ENCODE data around the gene SEM1. TPM values are rescaled to one million over a fixed set of nuclear protein-coding genes. Genes with fewer than 3 reads are reported as not detected.

Gene SEM1
- total RNA-seq, 1 donor from 2014 or later: 50.8 TPM

GRCh38 chr7:96738705-96739104, 29.1 kb upstream of the SEM1 start:
- H3K36me3 ChIP-seq (ENCODE audit: insufficient read depth, low read length): no peaks in the 10 kb centered on the region
- H3K79me2 ChIP-seq (ENCODE audit: insufficient read depth, low read length): no peaks in the 10 kb centered on the region
- H3K4me1 ChIP-seq (ENCODE audit: insufficient read depth, low read length): no peaks in the 10 kb centered on the region
- no peak overlapping the region for H3K4me3 Mint-ChIP-seq (ENCODE audit: unreplicated experiment)
- no peak overlapping the region for H3K4me3 ChIP-seq (ENCODE audit: insufficient read depth, low read depth, low read length)
- no peaks in the 10 kb centered on the region for H4K20me1 ChIP-seq (ENCODE audit: insufficient read depth, low read length)
- no peaks in the 10 kb centered on the region for H3K9me3 ChIP-seq (ENCODE audit: insufficient read depth, low read depth, low read length)
- TF ChIP-seq, protein P1, sequence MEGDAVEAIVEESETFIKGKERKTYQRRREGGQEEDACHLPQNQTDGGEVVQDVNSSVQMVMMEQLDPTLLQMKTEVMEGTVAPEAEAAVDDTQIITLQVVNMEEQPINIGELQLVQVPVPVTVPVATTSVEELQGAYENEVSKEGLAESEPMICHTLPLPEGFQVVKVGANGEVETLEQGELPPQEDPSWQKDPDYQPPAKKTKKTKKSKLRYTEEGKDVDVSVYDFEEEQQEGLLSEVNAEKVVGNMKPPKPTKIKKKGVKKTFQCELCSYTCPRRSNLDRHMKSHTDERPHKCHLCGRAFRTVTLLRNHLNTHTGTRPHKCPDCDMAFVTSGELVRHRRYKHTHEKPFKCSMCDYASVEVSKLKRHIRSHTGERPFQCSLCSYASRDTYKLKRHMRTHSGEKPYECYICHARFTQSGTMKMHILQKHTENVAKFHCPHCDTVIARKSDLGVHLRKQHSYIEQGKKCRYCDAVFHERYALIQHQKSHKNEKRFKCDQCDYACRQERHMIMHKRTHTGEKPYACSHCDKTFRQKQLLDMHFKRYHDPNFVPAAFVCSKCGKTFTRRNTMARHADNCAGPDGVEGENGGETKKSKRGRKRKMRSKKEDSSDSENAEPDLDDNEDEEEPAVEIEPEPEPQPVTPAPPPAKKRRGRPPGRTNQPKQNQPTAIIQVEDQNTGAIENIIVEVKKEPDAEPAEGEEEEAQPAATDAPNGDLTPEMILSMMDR (IDR thresholded peaks at IDR 0.05; ENCODE audit: insufficient read depth, low read depth, low read length): no peak
- no peak for TF ChIP-seq EZH2 (IDR thresholded peaks at IDR 0.05; ENCODE audit: insufficient read depth, low read length)
- H3K4me2 ChIP-seq (ENCODE audit: low read length): no peak overlapping the region
- no peaks in the 10 kb centered on the region for H3K9me3 Mint-ChIP-seq (ENCODE audit: unreplicated experiment)
- no peaks in the 10 kb centered on the region for H3K27me3 ChIP-seq (ENCODE audit: insufficient read depth, low read length)
- H3K27ac Mint-ChIP-seq (ENCODE audit: unreplicated experiment): no peak overlapping the region
- no peak overlapping the region for H3K27ac ChIP-seq (ENCODE audit: low read depth, low read length)
- FAIRE-seq (no peak), DNase-seq (ENCODE audit: low read depth) (no peak)
- H3K27me3 Mint-ChIP-seq (ENCODE audit: low read depth, unreplicated experiment): peaks cover 10% of the 10 kb centered on the region
- H3K36me3 Mint-ChIP-seq (ENCODE audit: low read depth, unreplicated experiment): no peaks in the 10 kb centered on the region
- H3K9ac ChIP-seq (ENCODE audit: low read length): no peak overlapping the region
- no peaks in the 10 kb centered on the region for H3K4me1 Mint-ChIP-seq (ENCODE audit: low read depth, unreplicated experiment)
- no peak overlapping the region for H2AFZ ChIP-seq (ENCODE audit: low read depth, low read length)

- H3K36me3 Mint-ChIP-seq (ENCODE audit: low read depth, unreplicated experiment): no peaks in the 10 kb centered on the region
- FAIRE-seq (no peak), DNase-seq (ENCODE audit: low read depth) (no peak)
- H3K4me2 ChIP-seq (ENCODE audit: low read length): no peak overlapping the region
- H3K4me3 ChIP-seq (ENCODE audit: insufficient read depth, low read depth, low read length): no peak overlapping the region
- no peaks in the 10 kb centered on the region for H4K20me1 ChIP-seq (ENCODE audit: insufficient read depth, low read length)
- H3K9me3 ChIP-seq (ENCODE audit: insufficient read depth, low read depth, low read length): no peaks in the 10 kb centered on the region
- H3K36me3 ChIP-seq (ENCODE audit: insufficient read depth, low read length): no peaks in the 10 kb centered on the region
- no peaks in the 10 kb centered on the region for H3K79me2 ChIP-seq (ENCODE audit: insufficient read depth, low read length)
- peaks cover 10% of the 10 kb centered on the region for H3K27me3 Mint-ChIP-seq (ENCODE audit: low read depth, unreplicated experiment)
- H3K27ac Mint-ChIP-seq (ENCODE audit: unreplicated experiment): no peak overlapping the region
- no peaks in the 10 kb centered on the region for H3K27me3 ChIP-seq (ENCODE audit: insufficient read depth, low read length)
- no peaks in the 10 kb centered on the region for H3K4me1 ChIP-seq (ENCODE audit: insufficient read depth, low read length)
- H3K4me1 Mint-ChIP-seq (ENCODE audit: low read depth, unreplicated experiment): no peaks in the 10 kb centered on the region
- no peak overlapping the region for H2AFZ ChIP-seq (ENCODE audit: low read depth, low read length)
- no peak overlapping the region for H3K27ac ChIP-seq (ENCODE audit: low read depth, low read length)
- no peak overlapping the region for H3K9ac ChIP-seq (ENCODE audit: low read length)
- TF ChIP-seq, protein P1 (IDR thresholded peaks at IDR 0.05; ENCODE audit: insufficient read depth, low read depth, low read length): no peak
- TF ChIP-seq EZH2 (IDR thresholded peaks at IDR 0.05; ENCODE audit: insufficient read depth, low read length): no peak
- no peaks in the 10 kb centered on the region for H3K9me3 Mint-ChIP-seq (ENCODE audit: unreplicated experiment)
- no peak overlapping the region for H3K4me3 Mint-ChIP-seq (ENCODE audit: unreplicated experiment)
Observed at GRCh38 chr7:96737545-96738050, 28.0 kb upstream of the SEM1 start.

- no peaks in the 10 kb centered on the region for H3K79me2 ChIP-seq (ENCODE audit: insufficient read depth, low read length)
- H3K9me3 Mint-ChIP-seq (ENCODE audit: unreplicated experiment): no peaks in the 10 kb centered on the region
- no peaks in the 10 kb centered on the region for H3K36me3 Mint-ChIP-seq (ENCODE audit: low read depth, unreplicated experiment)
- H3K4me3 Mint-ChIP-seq (ENCODE audit: unreplicated experiment): no peak overlapping the region
- H3K4me2 ChIP-seq (ENCODE audit: low read length): no peak overlapping the region
- no peaks in the 10 kb centered on the region for H3K9me3 ChIP-seq (ENCODE audit: insufficient read depth, low read depth, low read length)
- no peaks in the 10 kb centered on the region for H3K27me3 Mint-ChIP-seq (ENCODE audit: low read depth, unreplicated experiment)
- H3K27ac Mint-ChIP-seq (ENCODE audit: unreplicated experiment): no peak overlapping the region
- no peak overlapping the region for H3K4me3 ChIP-seq (ENCODE audit: insufficient read depth, low read depth, low read length)
- FAIRE-seq: no peak
- H4K20me1 ChIP-seq (ENCODE audit: insufficient read depth, low read length): no peaks in the 10 kb centered on the region
- H3K4me1 ChIP-seq (ENCODE audit: insufficient read depth, low read length): no peaks in the 10 kb centered on the region
- H3K27me3 ChIP-seq (ENCODE audit: insufficient read depth, low read length): no peaks in the 10 kb centered on the region
- H2AFZ ChIP-seq (ENCODE audit: low read depth, low read length): no peak overlapping the region
- H3K4me1 Mint-ChIP-seq (ENCODE audit: low read depth, unreplicated experiment): no peaks in the 10 kb centered on the region
- no peak overlapping the region for H3K9ac ChIP-seq (ENCODE audit: low read length)
- TF ChIP-seq, protein P1 (IDR thresholded peaks at IDR 0.05; ENCODE audit: insufficient read depth, low read depth, low read length): no peak
- TF ChIP-seq EZH2 (IDR thresholded peaks at IDR 0.05; ENCODE audit: insufficient read depth, low read length): no peak
- no peaks in the 10 kb centered on the region for H3K36me3 ChIP-seq (ENCODE audit: insufficient read depth, low read length)
- H3K27ac ChIP-seq (ENCODE audit: low read depth, low read length): no peak overlapping the region
- no peak for DNase-seq (ENCODE audit: low read depth)
Observed at GRCh38 chr7:96734343-96734742, 24.7 kb upstream of the SEM1 start.
